BLaER1 (cell line): ENCODE results near the gene C17orf107.

Experiments used
- H3K27ac ChIP-seq: shearing (Covaris generic); formaldehyde crosslinking; 2 replicates; pipeline ENCODE4 v1.8.1; 2022
- H3K27me3 ChIP-seq: shearing (Covaris generic); formaldehyde crosslinking; 2 replicates; pipeline ENCODE4 v1.8.1; 2022
- H3K36me3 ChIP-seq: shearing (Covaris generic); formaldehyde crosslinking; 2 replicates; pipeline ENCODE4 v1.8.1; 2022
- H3K4me1 ChIP-seq: shearing (Covaris generic); formaldehyde crosslinking; 2 replicates; pipeline ENCODE4 v1.8.1; 2022
- H3K4me2 ChIP-seq: shearing (Covaris generic); formaldehyde crosslinking; 2 replicates; pipeline ENCODE4 v1.8.1; 2022
- H3K4me3 ChIP-seq: shearing (Covaris generic); formaldehyde crosslinking; 2 replicates; pipeline ENCODE4 v1.8.1; 2022
- H3K9ac ChIP-seq: shearing (Covaris generic); formaldehyde crosslinking; 2 replicates; pipeline ENCODE4 v1.8.1; 2022
- H3K9me3 ChIP-seq: shearing (Covaris generic); formaldehyde crosslinking; 2 replicates; pipeline ENCODE4 v1.8.1; 2022
- H4K20me1 ChIP-seq: shearing (Covaris generic); formaldehyde crosslinking; 2 replicates; pipeline ENCODE4 v1.8.1; 2022
- Cebpa-rat ChIP-seq: shearing (Covaris generic); IDR thresholded peaks from 2 replicates; pipeline ENCODE4 v1.8.1; 2022

Gene C17orf107

GRCh38 chr17:4946312-4946976, 47.1 kb downstream of the C17orf107 start:
- Histone ChIP-seq H3K27me3 (no peaks in the 10 kb centered on the region), H3K36me3 (peaks cover 52% of the 10 kb centered on the region), H3K4me1 (peaks cover 69% of the 10 kb centered on the region), H3K27ac (peak overlapping the region; percentile 99; the same call in 1 of the 2 replicates), H3K4me2 (peak overlapping the region; percentile 99), H4K20me1 (peaks cover 69% of the 10 kb centered on the region), H3K4me3 (peak overlapping the region; percentile 100), H3K9me3 (no peaks in the 10 kb centered on the region), H3K9ac (peak overlapping the region; percentile 99)
- TF ChIP-seq Cebpa-rat: no peak

- H3K27me3 ChIP-seq: no peaks in the 10 kb centered on the region
- peak overlapping the region; percentile 99 for H3K4me2 ChIP-seq
- H4K20me1 ChIP-seq: peaks cover 63% of the 10 kb centered on the region
- H3K4me3 ChIP-seq: peak overlapping the region; percentile 100
- H3K9ac ChIP-seq: peak overlapping the region; percentile 99
- peak overlapping the region; percentile 99; the same call in 1 of the 2 replicates for H3K27ac ChIP-seq
- TF ChIP-seq Cebpa-rat: no peak
- H3K36me3 ChIP-seq: peaks cover 48% of the 10 kb centered on the region
- H3K9me3 ChIP-seq: no peaks in the 10 kb centered on the region
- H3K4me1 ChIP-seq: peaks cover 69% of the 10 kb centered on the region
Measured at GRCh38 chr17:4947010-4947410, 47.7 kb downstream of the C17orf107 start.

GRCh38 chr17:4947411-4948165, 48.3 kb downstream of the C17orf107 start:
- Histone ChIP-seq H3K27me3 (no peaks in the 10 kb centered on the region), H3K4me3 (peak overlapping the region; percentile 100), H3K9me3 (no peaks in the 10 kb centered on the region), H3K27ac (peak overlapping the region; percentile 99), H4K20me1 (peaks cover 57% of the 10 kb centered on the region), H3K4me2 (peak overlapping the region; percentile 99), H3K36me3 (peaks cover 42% of the 10 kb centered on the region), H3K4me1 (peaks cover 69% of the 10 kb centered on the region), H3K9ac (peak overlapping the region; percentile 99)
- no peak for TF ChIP-seq Cebpa-rat

GRCh38 chr17:4948166-4948930, 49.0 kb downstream of the C17orf107 start, which contains the start of gene PFN1:
Gene PFN1, minus strand, starts transcription at chr17:4948530. Its CDS starts 136 bp downstream, at chr17:4948394.
- H3K9ac ChIP-seq: peak within 1 kb of the TSS; percentile 99
- peak within 1 kb of the TSS; percentile 100 for H3K4me3 ChIP-seq
- no peaks in the 10 kb centered on the region for H3K27me3 ChIP-seq
- H3K27ac ChIP-seq: peak within 1 kb of the TSS; percentile 99
- peaks cover 35% of the 10 kb centered on the region for H3K36me3 ChIP-seq
- H4K20me1 ChIP-seq: peaks cover 50% of the 10 kb centered on the region
- peak; percentile 80 for TF ChIP-seq Cebpa-rat
- H3K4me1 ChIP-seq: peaks cover 69% of the 10 kb centered on the region
- H3K9me3 ChIP-seq: no peaks in the 10 kb centered on the region
- peak within 1 kb of the TSS; percentile 99 for H3K4me2 ChIP-seq

- H3K4me1 ChIP-seq: peaks cover 69% of the 10 kb centered on the region
- peak overlapping the region; percentile 99 for H3K27ac ChIP-seq
- no peaks in the 10 kb centered on the region for H3K27me3 ChIP-seq
- H3K9ac ChIP-seq: peak overlapping the region; percentile 91
- 0 out of 2 replicates have a peak, but pooled peaks have one; percentile 3 for TF ChIP-seq Cebpa-rat
- peaks cover 29% of the 10 kb centered on the region for H3K36me3 ChIP-seq
- H3K9me3 ChIP-seq: no peaks in the 10 kb centered on the region
- H3K4me3 ChIP-seq: peak overlapping the region; percentile 100
- H3K4me2 ChIP-seq: peak overlapping the region; percentile 98
- H4K20me1 ChIP-seq: peaks cover 44% of the 10 kb centered on the region
Measured at GRCh38 chr17:4948931-4949320, 49.6 kb downstream of the C17orf107 start.

- TF ChIP-seq Cebpa-rat: no peak
- H3K27ac ChIP-seq: peak overlapping the region; percentile 99
- H3K4me3 ChIP-seq: peak overlapping the region; percentile 100
- H3K9ac ChIP-seq: peak overlapping the region; percentile 91
- H3K27me3 ChIP-seq: no peaks in the 10 kb centered on the region
- H3K36me3 ChIP-seq: peaks cover 23% of the 10 kb centered on the region
- peaks cover 65% of the 10 kb centered on the region for H3K4me1 ChIP-seq
- peaks cover 38% of the 10 kb centered on the region for H4K20me1 ChIP-seq
- peak overlapping the region; percentile 98 for H3K4me2 ChIP-seq
- no peaks in the 10 kb centered on the region for H3K9me3 ChIP-seq
Measured at GRCh38 chr17:4949321-4950074, 50.2 kb downstream of the C17orf107 start.

GRCh38 chr17:4950075-4950745, 50.9 kb downstream of the C17orf107 start:
- peak overlapping the region; percentile 91 for H3K9ac ChIP-seq
- H3K27me3 ChIP-seq: no peaks in the 10 kb centered on the region
- peak overlapping the region; percentile 98 for H3K4me2 ChIP-seq
- peak overlapping the region; percentile 100 for H3K4me3 ChIP-seq
- H3K9me3 ChIP-seq: no peaks in the 10 kb centered on the region
- no peak for TF ChIP-seq Cebpa-rat
- H4K20me1 ChIP-seq: peaks cover 31% of the 10 kb centered on the region
- peaks cover 20% of the 10 kb centered on the region for H3K36me3 ChIP-seq
- H3K27ac ChIP-seq: peak overlapping the region; percentile 99
- peaks cover 58% of the 10 kb centered on the region for H3K4me1 ChIP-seq

- Histone ChIP-seq H3K4me1 (peaks cover 52% of the 10 kb centered on the region), H3K27ac (peak within 1 kb of the TSS; percentile 99), H4K20me1 (peaks cover 25% of the 10 kb centered on the region), H3K4me2 (peak within 1 kb of the TSS; percentile 98), H3K9ac (peak within 1 kb of the TSS; percentile 91), H3K4me3 (peak within 1 kb of the TSS; percentile 100), H3K27me3 (no peaks in the 10 kb centered on the region), H3K9me3 (no peaks in the 10 kb centered on the region), H3K36me3 (peaks cover 18% of the 10 kb centered on the region)
- TF ChIP-seq Cebpa-rat: no peak
Measured at GRCh38 chr17:4950746-4951204, 51.4 kb downstream of the C17orf107 start, which contains the start of gene ENO3. Gene ENO3, plus strand, starts transcription at chr17:4951119. Its CDS starts 711 bp downstream, at chr17:4951830.
